Tongue (tissue), 2 donors: ENCODE measurements around the gene NPB. TPM values are rescaled to one million over a fixed set of nuclear protein-coding genes. Genes with fewer than 3 reads are reported as not detected.
A peak's percentile ranks its signal among the peaks of the same experiment; 100 is the strongest.

ENCODE experiments used
- DNase-seq: peaks from one replicate; pipeline ENCODE4 v3.0.0-alpha.2; 2015
- total RNA-seq: library from RNA; depleted of rRNA; stranded (reverse); fragments of >200 nt; gene quantifications from one replicate; pipeline ENCODE4 v1.2.3, GENCODE V29; 2014

NPB gene
- 1.0 TPM for total RNA-seq

DNA sequence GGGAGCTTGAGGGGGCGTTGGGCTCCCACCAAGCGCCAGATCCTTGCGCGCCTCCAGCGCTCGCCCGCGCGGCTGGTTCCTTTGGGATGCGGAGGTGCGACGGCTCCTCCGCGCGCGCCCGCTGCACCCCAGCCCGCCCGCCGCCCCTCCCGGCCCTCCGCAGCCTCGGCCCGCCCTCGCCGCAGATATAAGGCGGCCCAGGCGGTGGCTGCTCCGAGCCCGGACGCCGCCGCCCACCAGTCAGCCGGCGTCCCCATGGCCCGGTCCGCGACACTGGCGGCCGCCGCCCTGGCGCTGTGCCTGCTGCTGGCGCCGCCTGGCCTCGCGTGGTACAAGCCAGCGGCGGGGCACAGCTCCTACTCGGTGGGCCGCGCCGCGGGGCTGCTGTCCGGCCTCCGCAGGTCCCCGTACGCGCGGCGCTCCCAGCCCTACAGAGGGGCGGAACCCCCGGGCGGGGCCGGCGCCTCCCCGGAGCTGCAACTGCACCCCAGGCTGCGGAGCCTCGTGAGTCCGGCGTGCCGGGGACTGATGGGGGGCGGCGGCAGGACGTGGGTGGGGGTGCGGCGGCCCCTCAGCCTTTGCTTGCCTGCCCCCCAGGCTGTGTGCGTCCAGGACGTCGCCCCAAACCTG is at the start of gene NPB:
Gene NPB (plus strand): TSS at position 216 of the 630 bp plus-strand sequence. CDS start 40 bp downstream, at position 256.
- DNase-seq, result peak; percentile 40

DNA sequence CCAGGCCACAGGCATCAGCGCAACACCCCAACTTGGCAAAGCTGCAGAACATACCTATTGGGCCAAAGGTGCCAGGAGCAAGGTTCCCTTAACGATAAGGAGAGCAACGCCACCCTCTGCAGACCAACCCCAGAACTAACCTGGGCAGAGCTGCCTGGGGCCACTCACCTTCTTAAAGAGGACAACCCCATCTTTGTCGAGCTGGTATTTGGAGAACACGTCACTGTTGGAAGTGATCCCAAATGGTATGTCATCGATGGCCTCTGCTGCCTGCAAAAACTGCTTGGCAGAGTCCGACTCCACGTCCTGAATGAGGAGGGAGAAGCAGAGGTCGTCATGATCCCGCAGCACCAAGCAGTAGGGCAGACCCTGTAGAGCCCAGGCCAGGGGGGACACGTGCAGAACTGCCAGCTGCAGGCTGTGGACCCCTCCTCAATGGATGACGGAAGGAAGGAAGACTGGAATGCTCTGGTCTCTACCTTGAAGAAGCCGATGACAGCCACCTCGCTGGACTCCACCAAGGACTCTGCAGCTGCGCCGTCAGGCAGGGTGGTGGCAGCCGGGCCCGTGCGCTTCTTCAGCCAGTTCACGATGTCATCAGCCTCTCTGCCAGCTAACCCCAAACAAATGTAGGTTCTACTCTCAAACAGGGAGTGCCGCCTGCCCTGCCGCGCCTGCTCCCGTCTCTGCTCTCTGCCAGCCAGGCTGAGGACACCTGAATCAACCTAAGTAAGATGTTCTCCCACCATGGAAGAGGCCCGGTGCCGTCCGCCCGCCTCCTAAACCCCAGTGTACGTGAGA is 46.9 kb upstream of the NPB start:
- no peak for DNase-seq

DNA sequence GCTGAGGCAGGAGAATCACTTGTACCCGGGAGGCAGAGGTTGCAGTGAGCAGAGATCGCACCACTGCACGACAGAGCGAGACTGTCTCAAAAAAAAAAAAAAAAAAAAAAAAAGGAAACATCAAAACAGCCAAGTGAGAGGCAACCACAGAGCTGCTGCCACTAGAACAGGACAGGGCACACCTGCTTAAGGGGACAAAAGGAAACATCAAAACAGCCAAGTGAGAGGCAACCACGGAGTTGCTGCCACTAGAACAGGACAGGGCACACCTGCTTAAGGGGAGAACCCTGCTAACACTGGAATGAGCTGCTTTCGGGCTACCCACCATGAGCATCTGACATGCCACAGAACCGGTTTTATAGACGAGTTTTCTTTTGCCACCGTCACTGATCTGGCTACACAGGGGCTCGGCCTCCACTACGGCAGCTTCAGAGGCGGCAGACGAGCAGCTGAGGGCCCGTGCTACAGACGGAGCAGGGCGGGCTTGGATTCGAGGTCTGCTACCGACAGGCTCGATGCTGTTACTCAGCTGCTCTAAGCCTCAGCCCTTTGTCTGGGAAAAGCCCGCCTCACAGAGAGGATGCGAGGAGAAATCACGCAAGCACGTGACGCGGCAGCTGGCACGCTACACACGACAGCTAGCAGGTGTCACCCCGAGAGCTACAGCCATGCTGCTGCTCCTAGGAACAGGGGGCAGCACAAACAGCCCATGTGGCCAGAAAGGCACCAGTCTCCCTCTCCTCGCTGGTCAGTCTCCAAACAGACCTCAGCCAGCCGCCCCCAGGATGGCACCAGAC is 43.7 kb upstream of the NPB start:
- DNase-seq, result peak; percentile 53

DNA sequence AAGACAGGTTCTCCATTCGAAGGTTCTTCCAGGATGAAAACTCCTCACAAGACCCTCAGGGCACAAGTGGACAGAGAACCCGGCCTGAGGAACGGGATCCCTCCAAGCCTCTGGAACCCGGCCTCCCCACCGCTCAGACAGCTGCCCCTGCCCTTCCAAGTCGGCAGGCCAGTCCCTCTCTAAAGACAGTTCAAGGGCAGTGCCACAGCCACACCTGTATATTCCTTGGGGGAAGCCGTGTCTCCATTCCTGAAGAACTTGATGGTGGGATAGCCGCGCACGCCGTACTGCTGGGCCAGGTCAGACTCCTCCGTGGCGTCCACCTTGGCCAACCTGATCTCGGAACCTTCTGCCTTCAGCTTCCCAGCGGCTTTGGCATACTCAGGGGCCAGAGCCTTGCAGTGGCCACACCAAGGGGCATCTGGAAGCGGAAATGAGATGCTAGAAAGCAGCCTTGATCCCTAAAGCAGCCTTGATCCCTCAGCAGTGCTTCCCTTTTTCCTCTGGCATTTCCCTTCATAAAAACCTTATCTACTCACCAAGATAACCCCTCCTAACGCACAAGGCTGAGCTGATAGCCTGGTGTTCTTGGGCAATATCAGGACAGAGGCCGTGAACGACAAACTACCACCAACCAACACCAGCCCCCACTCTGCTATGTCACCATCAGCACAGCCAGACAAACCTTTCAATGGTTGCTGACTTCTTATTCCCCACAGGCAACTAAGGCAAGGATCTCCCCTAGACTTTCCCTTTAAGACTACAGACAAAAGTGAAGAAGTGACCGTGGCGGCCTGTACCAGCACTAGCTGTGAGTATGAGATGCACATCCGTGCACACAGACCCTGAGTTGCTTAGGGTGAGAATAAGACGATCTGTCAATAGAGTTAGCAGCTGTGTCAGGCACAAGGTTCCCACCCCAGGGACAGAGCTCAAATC is 42.8 kb upstream of the NPB start:
- DNase-seq, result no peak

DNA sequence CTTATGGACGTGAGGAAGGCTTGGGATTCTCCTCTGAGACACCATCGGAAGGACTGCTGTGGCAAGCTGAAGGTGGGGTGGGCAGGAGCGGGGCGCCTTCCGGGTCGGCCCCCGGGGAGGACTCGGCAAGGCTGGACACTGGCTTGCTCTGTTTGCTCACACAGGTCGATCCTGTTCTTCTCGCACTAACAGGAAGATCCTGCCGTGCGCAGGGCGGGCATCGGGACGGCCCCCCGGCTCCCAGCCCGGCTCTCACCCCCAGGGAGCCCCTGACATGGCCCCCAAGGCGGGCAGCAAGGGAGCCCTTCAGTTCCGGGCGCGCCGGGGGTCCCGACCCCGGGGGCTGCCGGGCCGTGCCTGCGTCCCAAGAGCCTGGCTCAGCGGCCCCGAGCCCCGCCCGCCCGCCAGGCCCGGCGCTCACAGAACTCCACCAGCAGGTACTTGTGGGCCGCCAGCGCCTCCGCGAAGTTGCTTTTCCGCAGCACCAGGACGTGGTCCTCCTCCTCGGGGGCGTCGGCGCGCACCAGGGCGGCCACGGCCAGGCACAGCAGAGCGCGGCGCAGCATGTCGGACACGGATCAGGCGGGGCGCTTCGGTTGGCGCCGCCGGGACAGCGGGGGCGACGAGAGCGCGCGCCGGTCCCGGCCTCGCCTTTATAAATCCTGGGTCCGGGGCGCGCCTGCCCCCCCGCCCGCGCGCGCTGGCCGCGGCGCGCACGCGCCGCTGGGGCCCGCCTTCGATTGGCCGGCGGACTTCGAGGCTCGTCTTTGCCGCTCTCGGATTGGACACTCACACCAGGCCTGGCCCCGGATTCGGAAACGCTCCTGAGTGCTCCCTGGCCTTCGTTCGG is 41.9 kb upstream of the NPB start, which contains the start of gene P4HB:
Gene P4HB (minus strand): TSS at position 630 of the 850 bp plus-strand sequence. CDS start 64 bp downstream, at position 566.
- no peak for DNase-seq

DNA sequence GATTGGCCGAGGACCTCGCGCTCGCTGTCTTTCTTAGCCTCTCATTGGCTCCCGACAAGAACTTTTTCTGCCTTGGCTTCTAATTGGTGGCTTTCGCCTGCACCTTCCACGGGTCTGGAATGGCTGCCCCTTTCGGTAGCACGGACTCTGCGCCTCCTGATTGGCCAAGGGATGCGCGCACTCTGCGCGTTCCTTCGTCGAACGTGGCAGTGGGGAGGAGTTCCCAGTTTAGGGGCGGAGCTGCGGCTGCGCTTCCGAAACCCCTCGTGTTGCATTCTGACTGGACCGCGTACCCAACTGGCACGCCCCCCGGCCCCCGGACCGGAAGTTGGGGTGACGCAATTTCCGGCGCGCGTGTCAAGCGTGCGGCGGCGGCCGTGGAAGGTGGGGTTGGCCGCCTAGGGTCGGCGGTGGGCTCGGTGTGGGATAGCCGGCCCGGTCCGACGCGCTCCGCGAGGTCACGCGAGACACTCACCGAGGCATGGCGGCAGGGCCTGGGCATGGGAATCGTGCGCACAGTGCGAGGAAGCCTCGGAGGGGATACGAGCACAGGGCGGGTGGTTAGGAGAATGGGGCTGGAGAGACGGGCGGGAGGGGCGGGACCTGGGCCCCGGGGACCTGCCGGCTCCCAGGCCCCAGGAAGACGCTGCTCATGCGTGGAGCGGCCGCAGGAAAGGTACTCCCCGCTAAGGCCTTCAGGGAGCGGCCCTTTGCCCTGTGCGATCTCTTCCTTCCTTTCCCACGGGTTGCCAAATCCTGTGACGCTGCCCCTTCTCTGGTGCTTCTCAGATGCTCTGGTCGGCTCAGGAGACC is 41.1 kb upstream of the NPB start:
- DNase-seq, result peak; percentile 100

DNA sequence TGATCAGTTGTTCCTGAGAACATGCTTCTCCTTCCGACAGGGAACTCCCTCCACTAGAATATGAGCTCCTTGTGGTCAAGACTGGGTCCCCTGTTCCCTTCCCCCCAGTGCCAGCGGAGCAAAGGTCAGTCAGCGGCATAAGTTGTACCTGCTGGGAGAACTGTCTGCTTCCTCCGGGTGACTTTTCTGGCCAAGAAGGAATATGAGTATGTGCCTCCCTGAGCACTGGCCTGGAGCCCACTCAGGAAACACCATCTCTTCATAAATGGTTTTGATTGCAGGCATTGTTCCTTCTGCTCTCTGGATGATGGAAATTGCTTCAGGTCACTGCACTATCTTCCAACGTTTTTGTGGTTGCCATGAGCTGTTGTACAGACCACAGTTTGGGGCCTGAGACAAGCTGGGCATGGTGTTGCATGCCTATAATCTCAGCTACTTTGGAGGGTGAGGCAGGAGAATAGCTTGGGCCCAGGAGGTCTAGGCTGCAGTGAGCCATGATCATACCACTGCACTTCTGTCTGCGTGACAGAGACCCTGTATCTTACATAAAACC is 38.8 kb upstream of the NPB start:
- no peak for DNase-seq

DNA sequence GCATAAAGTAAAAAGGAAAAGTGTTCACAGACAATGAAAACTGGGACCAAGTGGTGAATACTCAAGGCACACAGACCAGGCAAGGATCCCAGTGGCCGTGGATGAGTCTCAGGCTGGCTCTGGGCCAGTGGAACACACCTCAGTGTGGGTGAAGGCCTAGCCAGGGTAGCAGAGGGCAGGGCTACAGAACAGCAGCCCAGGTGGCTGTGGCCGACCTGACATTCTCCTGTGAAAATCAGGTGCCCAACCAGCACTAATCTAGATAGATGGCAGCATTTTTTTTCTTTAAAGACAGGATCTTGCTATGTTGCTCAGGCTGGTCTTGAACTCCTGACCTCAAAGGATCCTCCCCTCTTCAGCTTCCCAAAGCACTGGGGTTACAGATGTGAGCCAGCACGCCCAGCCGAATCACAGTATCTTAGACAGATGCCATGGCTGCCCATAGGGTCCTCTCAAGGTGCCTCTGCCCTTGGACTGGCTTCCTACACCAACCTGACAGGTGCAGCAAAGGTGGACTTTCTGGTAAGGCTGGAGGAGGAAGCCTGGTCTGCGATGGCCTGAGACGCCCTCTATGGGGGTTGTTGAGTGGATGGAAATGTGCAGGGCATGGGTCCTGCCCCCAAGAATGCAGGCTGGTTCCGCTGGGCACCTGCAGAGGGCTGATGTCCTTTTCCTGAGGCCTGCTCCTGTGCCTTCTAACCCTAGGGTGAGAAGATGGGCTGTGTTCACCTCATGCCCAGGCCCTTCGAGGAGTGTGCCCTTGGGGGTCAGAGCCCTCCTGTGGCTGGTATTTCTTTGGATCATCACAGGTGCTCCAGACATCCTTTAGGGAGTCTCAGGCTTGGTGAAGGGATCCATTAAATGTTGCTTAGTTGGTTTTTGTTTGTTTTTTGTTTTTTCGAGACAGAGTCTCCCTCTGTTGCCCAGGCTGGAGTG is 37.9 kb upstream of the NPB start:
- no peak for DNase-seq

DNA sequence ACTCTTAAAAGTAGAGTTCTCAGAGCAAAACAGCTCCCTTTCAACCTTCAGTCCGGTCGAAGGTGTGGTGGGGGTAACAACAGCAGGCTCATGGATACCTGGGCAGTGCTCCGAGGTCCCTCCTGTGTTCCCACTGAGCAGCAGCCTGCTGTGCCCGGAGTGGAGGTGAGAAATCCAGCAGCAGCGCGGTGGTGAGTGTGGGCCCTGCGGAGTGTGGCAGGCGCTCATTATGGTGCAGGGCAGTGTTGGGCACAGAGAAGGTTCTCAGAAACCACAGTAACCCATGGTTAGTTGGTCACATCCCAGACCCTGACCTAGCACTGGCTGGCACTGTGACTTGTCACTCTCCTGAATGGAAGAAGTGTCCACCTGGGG is 36.7 kb upstream of the NPB start:
- DNase-seq, result no peak

DNA sequence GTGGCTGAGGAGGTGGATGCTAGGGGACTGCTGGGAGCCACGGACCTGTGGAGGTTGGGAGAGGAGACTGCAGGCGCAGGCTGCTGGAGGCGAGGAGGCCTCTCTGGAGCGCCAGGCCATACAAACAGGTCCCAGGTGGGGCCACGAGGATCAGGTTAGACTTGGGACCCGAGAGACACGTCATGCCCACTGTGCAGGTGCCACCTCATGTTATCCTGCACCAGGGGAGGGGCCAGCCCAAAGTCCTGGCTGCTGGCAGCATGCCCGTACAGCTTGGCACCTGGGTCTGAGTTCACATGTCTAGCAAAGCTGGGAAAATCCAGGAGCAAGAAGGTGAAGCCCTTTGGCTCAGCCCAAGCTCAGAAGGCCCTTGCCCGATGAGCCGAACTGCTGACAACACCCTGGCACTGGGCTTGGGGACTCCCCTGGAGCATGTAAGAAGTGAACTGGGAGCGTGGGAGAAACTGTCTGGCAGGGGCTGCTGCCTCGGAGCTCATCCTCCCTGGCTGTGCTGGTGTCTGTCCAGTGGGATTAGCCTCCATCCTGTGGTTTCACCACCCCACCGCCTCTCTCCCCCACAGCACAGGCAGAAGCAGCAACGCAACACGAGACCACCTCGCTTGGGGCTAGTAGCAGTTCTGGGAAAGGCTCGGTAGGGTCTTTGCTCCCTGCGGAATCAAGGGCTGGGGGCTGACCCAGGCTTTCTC is 36.2 kb upstream of the NPB start:
- no peak for DNase-seq

DNA sequence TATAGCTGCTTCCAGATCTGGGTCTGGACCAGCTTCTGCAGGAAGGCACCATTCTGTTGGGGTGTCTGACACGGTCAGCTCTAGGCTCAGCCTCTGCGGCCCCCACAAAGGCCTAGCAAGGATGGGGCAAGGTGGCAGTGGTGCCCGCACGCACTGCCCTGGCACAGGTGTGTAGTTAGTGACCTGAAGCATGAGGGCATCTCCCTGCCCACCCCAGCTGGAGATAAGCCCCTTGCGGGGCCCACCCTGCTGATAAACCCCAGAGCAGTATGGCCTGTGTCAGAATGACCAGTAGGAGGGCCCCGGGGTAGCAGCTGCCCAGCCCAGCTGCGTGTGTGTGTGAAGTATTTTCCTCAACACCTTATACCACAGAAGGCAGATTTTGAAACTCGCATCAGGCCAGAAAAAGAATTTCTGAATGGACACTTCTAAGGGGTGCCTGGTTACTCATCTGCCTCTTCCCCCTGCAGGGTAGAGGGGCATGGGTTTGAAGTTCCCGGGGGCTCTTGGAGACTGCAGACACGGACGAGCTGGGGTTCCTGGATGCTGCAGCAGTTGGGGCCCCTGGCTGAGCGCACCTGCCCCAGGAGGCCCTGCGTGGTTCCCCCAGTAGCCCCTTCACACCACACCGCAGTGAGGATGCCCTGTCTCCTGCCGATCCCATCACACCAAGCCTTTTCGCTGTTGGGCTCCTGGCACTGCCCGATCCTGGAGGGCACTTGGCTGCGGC is 35.4 kb upstream of the NPB start:
- DNase-seq, result no peak

DNA sequence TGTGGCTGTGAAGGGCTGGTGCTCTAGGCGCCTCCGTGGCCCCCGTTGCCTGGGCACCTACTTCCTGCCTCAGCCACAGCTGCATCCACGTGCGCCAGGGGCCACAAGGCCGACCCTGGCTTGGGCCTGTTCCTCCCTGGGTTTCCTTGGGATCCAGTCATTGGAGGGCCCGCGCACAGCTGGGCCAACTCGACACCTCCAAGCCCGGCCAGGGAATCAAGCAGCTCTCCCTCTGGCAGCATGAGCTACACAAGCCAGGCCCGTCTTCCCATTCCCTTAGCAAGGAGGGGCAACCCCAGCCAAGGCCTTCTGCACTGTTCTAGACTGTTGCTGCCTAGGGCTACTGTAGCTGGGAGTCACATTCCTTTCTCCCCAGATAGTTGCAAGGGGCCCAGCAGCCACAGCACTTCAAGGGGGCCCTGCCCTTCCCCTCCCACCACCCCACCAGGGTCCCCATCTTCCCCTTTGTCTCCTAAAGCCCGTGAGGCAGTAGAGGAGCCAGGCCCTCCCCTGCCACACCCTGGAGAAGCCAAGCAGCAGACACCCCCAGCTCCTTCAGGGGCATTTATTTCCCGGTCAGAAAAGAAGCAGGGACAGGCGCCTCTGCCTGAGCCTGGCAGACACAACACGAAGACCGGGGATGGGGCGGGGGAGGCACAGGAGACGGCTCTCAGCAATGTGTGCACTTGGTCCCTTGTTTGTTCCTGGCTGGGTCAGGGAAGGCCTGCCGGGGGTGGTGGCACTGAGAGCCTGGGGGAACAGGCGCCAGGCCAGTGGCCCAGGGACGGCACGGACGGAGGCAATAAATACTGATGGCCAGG is 34.7 kb upstream of the NPB start:
- no peak for DNase-seq

DNA sequence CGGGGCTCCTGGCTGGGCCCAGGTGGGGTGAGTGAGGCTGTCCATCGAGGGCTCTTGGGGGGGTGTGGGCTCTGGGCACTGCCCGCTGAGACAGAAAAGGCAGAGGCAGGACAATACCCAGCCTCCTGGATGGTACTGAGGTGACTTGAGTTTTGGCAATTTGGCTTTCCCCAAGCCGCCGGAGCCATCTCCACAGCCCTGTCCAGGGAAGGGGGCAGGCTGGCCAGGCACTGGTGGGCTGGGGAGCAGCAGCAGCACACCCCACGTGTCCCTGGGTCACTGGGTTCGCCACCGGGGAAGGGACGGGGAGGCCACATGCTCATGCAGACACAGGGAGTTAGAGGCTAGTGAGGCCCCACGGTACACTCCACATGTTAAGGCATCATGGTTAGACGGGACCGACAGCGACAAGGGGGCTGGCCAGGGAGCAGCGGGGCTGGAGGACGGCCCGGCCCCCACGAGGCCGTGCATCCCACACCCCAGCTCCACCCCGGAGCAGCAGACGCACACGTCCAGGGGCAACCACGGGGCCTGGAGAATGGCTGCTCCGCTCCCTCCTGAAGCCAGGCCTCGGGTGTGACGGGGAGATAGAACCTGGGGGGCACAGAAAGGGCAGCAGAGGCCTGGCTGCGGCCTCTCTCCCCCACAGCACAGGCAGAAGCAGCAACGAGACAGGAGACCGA is 33.9 kb upstream of the NPB start:
- DNase-seq, result no peak

DNA sequence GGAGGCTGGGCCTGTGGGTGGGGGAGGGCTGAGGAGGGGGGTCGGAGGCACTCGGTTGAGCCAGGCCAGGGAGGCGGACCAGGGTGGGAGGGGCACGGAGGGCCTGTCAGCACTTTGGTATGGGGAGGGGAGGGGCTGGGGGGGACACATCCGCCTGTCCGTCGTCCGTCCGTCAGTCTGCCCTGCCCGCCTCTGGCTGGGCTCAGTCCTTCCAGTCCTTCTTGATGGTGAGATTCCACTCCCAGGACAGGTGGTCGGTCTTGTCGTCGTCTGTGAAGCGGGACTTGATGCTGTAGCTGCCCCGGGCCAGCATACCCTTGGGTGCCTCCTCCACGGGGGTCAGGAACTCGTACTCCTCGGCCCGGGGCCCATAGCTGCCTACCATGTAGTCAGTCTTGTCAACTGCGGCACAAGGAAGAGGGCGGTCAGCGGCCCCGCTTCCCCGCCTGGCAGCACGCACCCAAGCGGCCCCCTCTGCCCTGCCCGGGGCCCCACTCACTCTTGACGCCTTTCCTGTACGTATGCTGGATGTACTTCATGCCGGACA is 33.3 kb upstream of the NPB start:
- peak; percentile 46 for DNase-seq
